SK-N-SH (cell line): ENCODE data around the gene TSFM.

Source experiments
- CTCF ChIP-seq: fragments of 200-600 bp; sonication (generic); IDR thresholded peaks from 2 replicates; pipeline ENCODE4 v1.6.1; 2017; ENCODE audit warnings: antibody characterized with exemption, mild to moderate bottlenecking, moderate library complexity
- ELF1 ChIP-seq: IDR thresholded peaks from 2 replicates; pipeline ENCODE4 v1.4.0; 2012
- EP300 ChIP-seq, 2 experiments: IDR thresholded peaks; 2 replicates each; pipeline versions ENCODE4 v1.4.0 to v1.6.1; 2012; ENCODE audit warnings: borderline replicate concordance in 1 of 2, low read depth in 1 of 2, low read length in 1 of 2
- FOXM1 ChIP-seq: IDR thresholded peaks from 2 replicates; pipeline ENCODE4 v1.4.0; 2012; ENCODE audit warnings: low read depth, mild to moderate bottlenecking
- SIN3A ChIP-seq: IDR thresholded peaks from 2 replicates; pipeline ENCODE4 v1.6.1; 2012; ENCODE audit warnings: low read depth, mild to moderate bottlenecking, low read length, moderate library complexity, borderline replicate concordance
- TAF1 ChIP-seq: IDR thresholded peaks from 2 replicates; pipeline ENCODE4 v1.6.1; 2012; ENCODE audit warnings: low read depth, mild to moderate bottlenecking, low read length, moderate library complexity, borderline replicate concordance

- TF ChIP-seq EP300 (IDR thresholded peaks at IDR 0.05; ENCODE audit: borderline replicate concordance in 1 of 2, low read depth in 1 of 2, low read length in 1 of 2) (no peak), FOXM1 (no peak), ELF1 (no peak), CTCF (no peak), SIN3A (no peak), TAF1 (no peak)
Observed at GRCh38 chr12:57745485-57745881, 37.1 kb upstream of the TSFM start.
